Endodermal cell (in vitro differentiated cells): ENCODE results near the gene GPR176. TPM values are rescaled to one million over a fixed set of nuclear protein-coding genes. Genes with fewer than 3 reads are reported as not detected.

Experiments
- DNase-seq: peaks from one replicate; pipeline ENCODE4 v3.0.0-alpha.2; 2017
- H3K27ac ChIP-seq: 2 replicates; pipeline ENCODE4 v1.5.1; 2013; ENCODE audit warnings: mild to moderate bottlenecking, low read depth, low read length, moderate library complexity
- H3K27me3 ChIP-seq: 2 replicates; pipeline ENCODE4 v1.6.1; 2013; ENCODE audit warnings: mild to moderate bottlenecking, low read length, moderate library complexity; ENCODE audit not compliant: insufficient read depth, control insufficient read depth, poor library complexity, severe bottlenecking
- H3K36me3 ChIP-seq: 2 replicates; pipeline ENCODE4 v1.7.0; 2013; ENCODE audit warnings: mild to moderate bottlenecking, low read length, moderate library complexity; ENCODE audit not compliant: control insufficient read depth, insufficient read depth
- H3K4me1 ChIP-seq: one replicate; pipeline ENCODE4 v1.7.0; 2013; ENCODE audit warnings: low read length; ENCODE audit not compliant: control insufficient read depth, insufficient read depth
- H3K4me3 ChIP-seq: 2 replicates; pipeline ENCODE4 v1.5.1; 2013; ENCODE audit warnings: mild to moderate bottlenecking, low read length, moderate library complexity
- H3K9ac ChIP-seq: 2 replicates; pipeline ENCODE4 v1.6.1; 2013; ENCODE audit warnings: mild to moderate bottlenecking, low read length, moderate library complexity; ENCODE audit not compliant: poor library complexity, severe bottlenecking; ENCODE audit errors: extremely low read depth
- H3K9me3 ChIP-seq: 2 replicates; pipeline ENCODE4 v1.6.1; 2013; ENCODE audit warnings: mild to moderate bottlenecking, low read length, moderate library complexity; ENCODE audit not compliant: control insufficient read depth
- H3K27ac Mint-ChIP-seq: 2 replicates; pipeline ENCODE4 v1.8.0; 2020; ENCODE audit warnings: mixed read lengths
- H3K27me3 Mint-ChIP-seq: 2 replicates; pipeline ENCODE4 v1.8.0; 2021; ENCODE audit warnings: mild to moderate bottlenecking, mixed read lengths; ENCODE audit not compliant: insufficient read depth
- H3K36me3 Mint-ChIP-seq: 2 replicates; pipeline ENCODE4 v1.8.0; 2020; ENCODE audit warnings: low read depth, mixed read lengths
- H3K4me1 Mint-ChIP-seq: 2 replicates; pipeline ENCODE4 v1.8.0; 2020; ENCODE audit warnings: mixed read lengths
- H3K4me3 Mint-ChIP-seq: 2 replicates; pipeline ENCODE4 v1.8.0; 2020; ENCODE audit warnings: mild to moderate bottlenecking, moderate library complexity, mixed read lengths
- H3K9me3 Mint-ChIP-seq: 2 replicates; pipeline ENCODE4 v1.8.0; 2020; ENCODE audit warnings: mild to moderate bottlenecking, mixed read lengths
- WGBS, 2 experiments: methylation state at CpG; one replicate each; pipeline versions ENCODE4 v1.1.5 to v1.1.7; 2013; ENCODE audit warnings: missing lambda C conversion rate in 2 of 2, mixed read lengths in 1 of 2; ENCODE audit not compliant: insufficient coverage in 1 of 2, insufficient read length in 1 of 2; 5-methylcytosine and 5-hydroxymethylcytosine counted together
- total RNA-seq, 2 donors: library from RNA; stranded (reverse); fragmentation: NEBNext Ultra II Directional in 1 of 2; extraction: Animal tissue kit (Norgen Biotek cat#: 25700) in 1 of 2; gene quantifications; 2 replicates in 1 of 2; 3 replicates in 1 of 2; pipeline ENCODE4 v1.2.1, GENCODE V29; 2021
- TF ChIP-seq, protein P1 (sequence below): fragments of 200-600 bp; sonication (generic); conservative IDR thresholded peaks from 2 replicates; pipeline ENCODE4 v1.5.0; 2021; ENCODE audit warnings: antibody characterized with exemption, mild to moderate bottlenecking

Gene GPR176
- total RNA-seq, 2 donors from 2014 or later, result 26.0 to 31.1 TPM

DNA sequence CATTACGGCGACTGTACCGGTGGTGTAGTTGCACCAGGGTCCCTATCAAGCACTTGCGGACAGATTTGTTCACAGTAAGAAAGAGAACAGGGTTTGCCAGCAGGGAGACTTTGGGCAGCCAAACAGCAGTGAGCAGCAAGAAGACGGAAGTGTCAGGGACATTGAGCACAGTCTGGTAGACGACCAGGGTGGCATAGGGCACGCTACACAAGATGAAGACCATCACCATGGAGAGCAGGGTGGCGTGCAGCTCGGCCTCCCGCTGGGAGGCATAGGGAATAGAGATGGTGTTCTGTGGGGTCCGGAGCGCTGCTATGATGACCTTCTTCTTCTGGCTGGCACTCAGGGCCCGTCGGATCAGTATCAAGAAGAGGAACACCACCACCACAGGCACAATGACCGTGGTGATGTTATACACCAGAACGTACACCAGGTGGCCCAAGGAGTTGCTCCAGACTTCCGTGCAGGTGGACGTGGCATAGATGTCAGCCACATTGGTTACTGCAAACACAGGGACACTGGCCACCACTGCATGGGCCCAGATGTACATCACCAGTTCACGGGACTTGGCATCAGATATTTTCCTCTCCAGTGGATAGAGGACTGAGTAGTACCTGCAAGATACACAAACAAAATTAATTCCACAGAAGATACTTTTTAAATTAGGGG lies 118.3 kb downstream of the GPR176 start:
- H3K9me3 Mint-ChIP-seq, result no peaks in the 10 kb centered on the region
- DNase-seq, result peak; percentile 77
- Histone ChIP-seq H3K27me3 (no peaks in the 10 kb centered on the region), H3K4me1 (no peaks in the 10 kb centered on the region), H3K36me3 (no peaks in the 10 kb centered on the region), H3K27ac (no peak overlapping the region), H3K9ac (no peak overlapping the region), H3K4me3 (no peak overlapping the region), H3K9me3 (no peaks in the 10 kb centered on the region)
- H3K27me3 Mint-ChIP-seq, result no peaks in the 10 kb centered on the region
- H3K4me3 Mint-ChIP-seq, result no peak overlapping the region
- 92 to 93% methylated on average over 16 to 19 of the region's 19 CpGs for WGBS, 2 experiments
- peaks cover 4% of the 10 kb centered on the region for H3K4me1 Mint-ChIP-seq
- TF ChIP-seq, protein P1, sequence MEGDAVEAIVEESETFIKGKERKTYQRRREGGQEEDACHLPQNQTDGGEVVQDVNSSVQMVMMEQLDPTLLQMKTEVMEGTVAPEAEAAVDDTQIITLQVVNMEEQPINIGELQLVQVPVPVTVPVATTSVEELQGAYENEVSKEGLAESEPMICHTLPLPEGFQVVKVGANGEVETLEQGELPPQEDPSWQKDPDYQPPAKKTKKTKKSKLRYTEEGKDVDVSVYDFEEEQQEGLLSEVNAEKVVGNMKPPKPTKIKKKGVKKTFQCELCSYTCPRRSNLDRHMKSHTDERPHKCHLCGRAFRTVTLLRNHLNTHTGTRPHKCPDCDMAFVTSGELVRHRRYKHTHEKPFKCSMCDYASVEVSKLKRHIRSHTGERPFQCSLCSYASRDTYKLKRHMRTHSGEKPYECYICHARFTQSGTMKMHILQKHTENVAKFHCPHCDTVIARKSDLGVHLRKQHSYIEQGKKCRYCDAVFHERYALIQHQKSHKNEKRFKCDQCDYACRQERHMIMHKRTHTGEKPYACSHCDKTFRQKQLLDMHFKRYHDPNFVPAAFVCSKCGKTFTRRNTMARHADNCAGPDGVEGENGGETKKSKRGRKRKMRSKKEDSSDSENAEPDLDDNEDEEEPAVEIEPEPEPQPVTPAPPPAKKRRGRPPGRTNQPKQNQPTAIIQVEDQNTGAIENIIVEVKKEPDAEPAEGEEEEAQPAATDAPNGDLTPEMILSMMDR, result peak; percentile 73
- H3K27ac Mint-ChIP-seq, result no peak overlapping the region
- H3K36me3 Mint-ChIP-seq, result peaks cover 13% of the 10 kb centered on the region

DNA sequence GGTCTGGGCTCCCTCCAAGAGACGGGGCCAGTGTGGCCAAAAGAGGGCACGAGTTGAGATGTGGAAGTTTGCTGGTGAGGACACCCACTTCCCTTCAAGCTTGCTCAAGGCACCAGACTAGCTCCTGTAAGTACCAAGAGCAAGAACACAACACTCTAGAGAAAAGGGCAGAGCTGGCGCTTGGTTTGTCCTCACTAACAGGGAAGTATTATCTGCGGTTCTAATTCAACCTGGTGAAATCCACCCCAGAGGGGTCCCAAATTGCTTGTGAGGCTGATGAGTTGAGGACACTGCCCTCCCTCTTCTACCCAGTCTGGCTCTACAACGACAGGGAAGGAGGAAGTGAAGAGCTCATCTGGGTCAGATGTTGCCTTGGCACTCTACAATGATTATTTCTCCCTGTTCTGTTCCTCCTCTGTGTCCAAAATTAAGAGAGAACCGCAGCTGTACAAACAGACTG lies 120.5 kb downstream of the GPR176 start:
- Histone ChIP-seq H3K4me1 (no peaks in the 10 kb centered on the region), H3K27me3 (no peaks in the 10 kb centered on the region), H3K27ac (no peak overlapping the region), H3K36me3 (no peaks in the 10 kb centered on the region), H3K4me3 (no peak overlapping the region), H3K9ac (no peak overlapping the region), H3K9me3 (no peaks in the 10 kb centered on the region)
- TF ChIP-seq, protein P1, result no peak
- WGBS, 2 experiments, result 89 to 94% methylated on average over 3 to 6 of the region's 6 CpGs
- Mint-ChIP-seq H3K27me3 (no peaks in the 10 kb centered on the region), H3K4me3 (no peak overlapping the region), H3K4me1 (peaks cover 4% of the 10 kb centered on the region), H3K9me3 (no peaks in the 10 kb centered on the region), H3K36me3 (peaks cover 13% of the 10 kb centered on the region), H3K27ac (no peak overlapping the region)
- no peak for DNase-seq

DNA sequence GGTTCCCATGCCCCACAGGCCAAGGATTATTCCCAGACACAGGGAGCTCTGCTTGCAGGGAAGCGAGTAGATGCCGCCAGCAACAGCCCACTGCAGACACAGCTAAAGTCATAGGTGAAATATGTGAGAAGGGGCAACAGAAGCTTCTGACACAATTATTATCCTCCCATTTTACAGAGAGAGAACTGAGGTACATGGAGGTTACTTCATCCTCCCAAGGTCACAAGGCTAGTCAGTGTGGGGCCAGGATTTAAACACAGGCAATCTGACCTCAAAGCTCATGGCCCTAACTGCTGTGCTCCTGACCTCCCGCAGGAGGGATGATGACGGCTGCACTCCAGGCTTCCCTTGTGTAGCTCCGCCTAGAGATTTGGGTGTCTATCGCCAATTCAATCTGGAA lies 121.7 kb downstream of the GPR176 start:
- Histone ChIP-seq H3K27ac (no peak overlapping the region), H3K9me3 (no peaks in the 10 kb centered on the region), H3K9ac (no peak overlapping the region), H3K27me3 (no peaks in the 10 kb centered on the region), H3K4me3 (no peak overlapping the region), H3K4me1 (no peaks in the 10 kb centered on the region), H3K36me3 (no peaks in the 10 kb centered on the region)
- Mint-ChIP-seq H3K27ac (no peak overlapping the region), H3K27me3 (no peaks in the 10 kb centered on the region), H3K4me1 (peaks cover 4% of the 10 kb centered on the region), H3K9me3 (no peaks in the 10 kb centered on the region), H3K4me3 (no peak overlapping the region), H3K36me3 (peaks cover 13% of the 10 kb centered on the region)
- TF ChIP-seq, protein P1, result no peak
- DNase-seq, result no peak
- 89 to 92% methylated on average over 4 to 6 of the region's 6 CpGs for WGBS, 2 experiments
